Left ventricle myocardium inferior (tissue), 1 donor: ENCODE results near the gene DYRK4. TPM values are rescaled to one million over a fixed set of nuclear protein-coding genes. Genes with fewer than 3 reads are reported as not detected.

ENCODE experiments used
- DNase-seq: peaks from one replicate; pipeline ENCODE4 v3.0.0-alpha.2; 2020
- H3K27ac ChIP-seq: fragments of 200-600 bp; replicated peaks from 2 replicates; pipeline ENCODE4 v1.8.0; 2021
- H3K27me3 ChIP-seq: fragments of 200-600 bp; 2 replicates; pipeline ENCODE4 v1.8.0; 2021; ENCODE audit warnings: low read depth
- H3K36me3 ChIP-seq: fragments of 200-600 bp; 2 replicates; pipeline ENCODE4 v1.8.0; 2021
- H3K4me1 ChIP-seq: fragments of 200-600 bp; 2 replicates; pipeline ENCODE4 v1.8.0; 2021
- H3K4me3 ChIP-seq: fragments of 200-600 bp; 2 replicates; pipeline ENCODE4 v1.8.0; 2021; ENCODE audit warnings: mild to moderate bottlenecking, moderate library complexity
- H3K9me3 ChIP-seq: fragments of 200-600 bp; replicated peaks from 2 replicates; pipeline ENCODE4 v1.8.0; 2021
- CTCF ChIP-seq: fragments of 200-600 bp; IDR thresholded peaks from 2 replicates; pipeline ENCODE4 v1.8.0; 2021; ENCODE audit warnings: antibody characterized with exemption, mild to moderate bottlenecking, borderline replicate concordance
- intact Hi-C: fragments of 100-400 bp; cut with micrococcal nuclease; formaldehyde crosslinking; loops from one replicate; pipeline ENCODE4 v1.11.0; 2022
- total RNA-seq: library from RNA; stranded (reverse); fragmentation: NEBNext Ultra II Directional; extraction: Animal tissue kit (Norgen Biotek cat#: 25700); gene quantifications from one replicate; pipeline ENCODE4 v1.2.1, GENCODE V29; 2021
- donor health status: DM: no; HTN: yes; CAD: no; lungs with severe emphysema.

Gene DYRK4
- total RNA-seq, 1 donor from 2014 or later: 28.6 TPM

GRCh38 chr12:4604684-4605193, 42.7 kb downstream of the DYRK4 start:
- Histone ChIP-seq H3K4me1 (peaks cover 38% of the 10 kb centered on the region), H3K4me3 (peak overlapping the region; percentile 81), H3K27ac (peak overlapping the region; percentile 81), H3K36me3 (no peaks in the 10 kb centered on the region), H3K9me3 (no peaks in the 10 kb centered on the region), H3K27me3 (no peaks in the 10 kb centered on the region)
- DNase-seq: peak; percentile 64
- intact Hi-C loops: no loop called here
- TF ChIP-seq CTCF: peak; percentile 98

GRCh38 chr12:4607056-4607455, 45.0 kb downstream of the DYRK4 start:
- intact Hi-C loops: no loop called here

DNA sequence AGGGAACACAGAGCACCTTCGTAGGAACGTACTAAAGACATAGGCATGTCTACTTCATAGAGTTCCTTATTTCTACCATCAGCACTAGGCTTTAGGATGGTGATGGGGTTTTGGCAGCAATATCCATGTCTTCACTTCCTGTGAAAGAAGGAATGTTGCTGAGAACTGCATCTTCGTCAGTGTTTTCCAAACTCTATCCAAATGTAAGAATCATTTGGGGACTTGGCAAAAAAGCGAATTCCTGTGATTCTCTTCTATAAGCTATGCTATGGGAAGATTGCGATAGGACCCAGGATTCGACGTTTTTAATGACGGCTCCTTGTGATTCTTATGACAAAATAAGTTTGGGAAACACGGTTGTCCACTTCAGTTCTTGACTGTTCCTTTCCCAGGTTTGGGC, 47.1 kb downstream of the DYRK4 start:
- H3K36me3 ChIP-seq: peaks cover 39% of the 10 kb centered on the region
- intact Hi-C loops: no loop called here

More at GRCh38 chr12:4607056-4607455, 45.0 kb downstream of the DYRK4 start:
- H3K9me3 ChIP-seq: no peaks in the 10 kb centered on the region
- no peak overlapping the region for H3K4me3 ChIP-seq
- H3K4me1 ChIP-seq: peaks cover 38% of the 10 kb centered on the region
- peaks cover 19% of the 10 kb centered on the region for H3K36me3 ChIP-seq
- H3K27ac ChIP-seq: no peak overlapping the region
- no peaks in the 10 kb centered on the region for H3K27me3 ChIP-seq
- TF ChIP-seq CTCF: no peak
- no peak for DNase-seq

GRCh38 chr12:4610481-4610880, 48.5 kb downstream of the DYRK4 start:
- no peak overlapping the region for H3K4me3 ChIP-seq
- H3K27me3 ChIP-seq: no peaks in the 10 kb centered on the region
- no peak for DNase-seq
- no peaks in the 10 kb centered on the region for H3K9me3 ChIP-seq
- no peak for TF ChIP-seq CTCF
- peaks cover 52% of the 10 kb centered on the region for H3K36me3 ChIP-seq
- H3K4me1 ChIP-seq: peaks cover 26% of the 10 kb centered on the region
- intact Hi-C loops: no loop called here
- no peak overlapping the region for H3K27ac ChIP-seq

More for the DNA sequence above, 47.1 kb downstream of the DYRK4 start:
- no peak for TF ChIP-seq CTCF
- DNase-seq: no peak
- Histone ChIP-seq H3K27ac (no peak overlapping the region), H3K9me3 (no peaks in the 10 kb centered on the region), H3K4me1 (peaks cover 38% of the 10 kb centered on the region), H3K27me3 (no peaks in the 10 kb centered on the region), H3K4me3 (no peak overlapping the region)

DNA sequence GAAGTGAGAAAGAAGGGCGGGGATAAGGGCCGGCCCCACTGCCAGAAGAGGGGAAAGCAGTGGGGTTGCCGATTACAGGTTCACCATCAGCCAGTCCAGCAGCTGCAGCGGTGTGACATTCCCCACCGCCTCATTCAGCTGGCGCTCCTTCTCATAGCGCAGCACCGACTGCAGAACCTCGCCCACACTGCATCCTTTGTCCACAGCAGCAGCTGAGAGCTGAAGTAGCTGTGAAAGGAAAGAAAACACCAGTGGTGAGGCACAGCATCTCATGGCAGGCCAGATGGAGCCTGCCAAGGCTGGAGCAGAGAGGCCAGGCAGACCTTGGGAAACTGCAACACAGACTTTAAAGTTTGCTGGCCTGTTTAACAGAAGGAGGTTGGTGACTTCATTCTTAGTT, 53.7 kb downstream of the DYRK4 start:
- Histone ChIP-seq H3K36me3 (peaks cover 50% of the 10 kb centered on the region), H3K9me3 (no peaks in the 10 kb centered on the region), H3K4me3 (no peak overlapping the region), H3K27me3 (no peaks in the 10 kb centered on the region), H3K4me1 (no peaks in the 10 kb centered on the region), H3K27ac (no peak overlapping the region)
- intact Hi-C loops: no loop called here
- no peak for DNase-seq
- TF ChIP-seq CTCF: no peak
